Nephron progenitor cell (in vitro differentiated cells): ENCODE measurements around the gene ENPP1.

Experiments used
- DNase-seq: peaks from one replicate; pipeline ENCODE4 v3.0.0; 2021
- H3K27ac Mint-ChIP-seq: 2 replicates; pipeline ENCODE4 v1.8.0; 2021; ENCODE audit warnings: mild to moderate bottlenecking, moderate library complexity, mixed read lengths
- H3K27me3 Mint-ChIP-seq: 2 replicates; pipeline ENCODE4 v1.8.0; 2021; ENCODE audit warnings: mild to moderate bottlenecking, low read depth, mixed read lengths; ENCODE audit not compliant: poor library complexity
- H3K36me3 Mint-ChIP-seq: 2 replicates; pipeline ENCODE4 v1.8.0; 2021; ENCODE audit warnings: low read depth, mixed read lengths
- H3K4me1 Mint-ChIP-seq: 2 replicates; pipeline ENCODE4 v1.8.0; 2021; ENCODE audit warnings: mixed read lengths
- H3K4me3 Mint-ChIP-seq: 2 replicates; pipeline ENCODE4 v1.8.0; 2021; ENCODE audit warnings: mild to moderate bottlenecking, moderate library complexity, mixed read lengths
- H3K9me3 Mint-ChIP-seq: 2 replicates; pipeline ENCODE4 v1.8.0; 2021; ENCODE audit warnings: mild to moderate bottlenecking, moderate library complexity, mixed read lengths
- TF ChIP-seq, protein P1 (sequence below): fragments of 200-600 bp; sonication (generic); IDR thresholded peaks from 2 replicates; pipeline ENCODE4 v1.5.0; 2021; ENCODE audit warnings: antibody characterized with exemption

ENPP1 gene

DNA sequence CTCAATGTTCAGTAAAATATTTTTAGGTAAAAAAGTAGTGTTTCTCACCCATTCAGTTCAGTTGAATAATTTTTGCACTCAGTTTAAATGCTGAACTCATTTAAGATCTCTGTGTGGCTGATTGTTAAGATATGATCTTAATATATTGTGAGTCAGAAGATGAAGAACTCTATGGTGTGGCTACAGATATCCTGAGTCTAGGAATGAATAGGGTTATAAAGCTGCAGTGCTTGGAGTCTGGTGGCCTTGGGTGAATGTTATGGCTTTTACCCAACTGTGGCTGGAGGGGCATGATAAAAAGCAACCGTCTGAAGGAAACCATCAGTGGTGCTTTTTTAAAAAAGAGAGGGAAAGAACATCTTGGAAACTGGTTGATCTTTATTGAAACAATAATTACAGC lies 77.4 kb downstream of the ENPP1 start:
- H3K36me3 Mint-ChIP-seq: peaks cover 24% of the 10 kb centered on the region
- TF ChIP-seq, protein P1, sequence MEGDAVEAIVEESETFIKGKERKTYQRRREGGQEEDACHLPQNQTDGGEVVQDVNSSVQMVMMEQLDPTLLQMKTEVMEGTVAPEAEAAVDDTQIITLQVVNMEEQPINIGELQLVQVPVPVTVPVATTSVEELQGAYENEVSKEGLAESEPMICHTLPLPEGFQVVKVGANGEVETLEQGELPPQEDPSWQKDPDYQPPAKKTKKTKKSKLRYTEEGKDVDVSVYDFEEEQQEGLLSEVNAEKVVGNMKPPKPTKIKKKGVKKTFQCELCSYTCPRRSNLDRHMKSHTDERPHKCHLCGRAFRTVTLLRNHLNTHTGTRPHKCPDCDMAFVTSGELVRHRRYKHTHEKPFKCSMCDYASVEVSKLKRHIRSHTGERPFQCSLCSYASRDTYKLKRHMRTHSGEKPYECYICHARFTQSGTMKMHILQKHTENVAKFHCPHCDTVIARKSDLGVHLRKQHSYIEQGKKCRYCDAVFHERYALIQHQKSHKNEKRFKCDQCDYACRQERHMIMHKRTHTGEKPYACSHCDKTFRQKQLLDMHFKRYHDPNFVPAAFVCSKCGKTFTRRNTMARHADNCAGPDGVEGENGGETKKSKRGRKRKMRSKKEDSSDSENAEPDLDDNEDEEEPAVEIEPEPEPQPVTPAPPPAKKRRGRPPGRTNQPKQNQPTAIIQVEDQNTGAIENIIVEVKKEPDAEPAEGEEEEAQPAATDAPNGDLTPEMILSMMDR: no peak
- DNase-seq: no peak
- no peaks in the 10 kb centered on the region for H3K27me3 Mint-ChIP-seq
- no peaks in the 10 kb centered on the region for H3K4me1 Mint-ChIP-seq
- no peak overlapping the region for H3K4me3 Mint-ChIP-seq
- peaks cover 3% of the 10 kb centered on the region for H3K9me3 Mint-ChIP-seq
- no peak overlapping the region for H3K27ac Mint-ChIP-seq

DNA sequence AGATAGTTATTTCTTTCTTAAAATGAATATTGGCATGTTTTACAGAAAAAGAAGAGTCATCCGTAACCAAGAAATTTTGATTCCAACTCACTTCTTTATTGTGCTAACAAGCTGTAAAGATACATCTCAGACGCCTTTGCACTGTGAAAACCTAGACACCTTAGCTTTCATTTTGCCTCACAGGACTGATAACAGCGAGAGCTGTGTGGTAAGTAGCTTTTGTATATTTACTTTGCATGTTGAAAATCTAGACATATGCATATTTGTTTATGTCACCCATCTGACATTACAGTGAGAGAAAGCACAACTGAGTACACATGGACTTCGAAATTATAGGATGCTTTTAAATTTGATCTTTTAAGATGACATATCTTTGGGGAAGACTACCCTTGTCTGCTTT lies 78.7 kb downstream of the ENPP1 start:
- no peaks in the 10 kb centered on the region for H3K27me3 Mint-ChIP-seq
- peaks cover 19% of the 10 kb centered on the region for H3K36me3 Mint-ChIP-seq
- H3K27ac Mint-ChIP-seq: no peak overlapping the region
- TF ChIP-seq, protein P1: no peak
- H3K4me1 Mint-ChIP-seq: no peaks in the 10 kb centered on the region
- H3K4me3 Mint-ChIP-seq: no peak overlapping the region
- peaks cover 3% of the 10 kb centered on the region for H3K9me3 Mint-ChIP-seq
- DNase-seq: no peak

DNA sequence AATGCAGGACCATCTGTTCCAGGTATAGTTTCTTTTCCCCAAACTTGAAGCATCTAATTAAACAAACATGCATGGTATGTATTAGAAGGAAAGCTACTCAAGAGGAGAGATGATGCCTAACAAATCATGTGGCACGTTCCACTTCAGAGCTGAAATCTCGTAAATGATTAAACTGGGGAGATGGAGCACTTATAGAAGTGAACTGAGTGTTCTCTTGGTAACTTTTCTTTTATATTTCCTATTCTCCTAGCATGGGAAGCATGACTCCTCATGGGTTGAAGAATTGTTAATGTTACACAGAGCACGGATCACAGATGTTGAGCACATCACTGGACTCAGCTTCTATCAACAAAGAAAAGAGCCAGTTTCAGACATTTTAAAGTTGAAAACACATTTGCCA lies 82.3 kb downstream of the ENPP1 start:
- Mint-ChIP-seq H3K4me1 (no peaks in the 10 kb centered on the region), H3K27me3 (no peaks in the 10 kb centered on the region), H3K9me3 (peaks cover 3% of the 10 kb centered on the region), H3K27ac (no peak overlapping the region), H3K36me3 (peaks cover 19% of the 10 kb centered on the region), H3K4me3 (no peak overlapping the region)
- DNase-seq: no peak
- TF ChIP-seq, protein P1: no peak

GRCh38 chr6:131893198-131893597 lies 85.4 kb downstream of the ENPP1 start:
- DNase-seq: no peak
- H3K9me3 Mint-ChIP-seq: peaks cover 12% of the 10 kb centered on the region
- peaks cover 15% of the 10 kb centered on the region for H3K36me3 Mint-ChIP-seq
- H3K4me3 Mint-ChIP-seq: no peak overlapping the region
- TF ChIP-seq, protein P1: no peak
- H3K27ac Mint-ChIP-seq: no peak overlapping the region
- no peaks in the 10 kb centered on the region for H3K27me3 Mint-ChIP-seq
- no peaks in the 10 kb centered on the region for H3K4me1 Mint-ChIP-seq

DNA sequence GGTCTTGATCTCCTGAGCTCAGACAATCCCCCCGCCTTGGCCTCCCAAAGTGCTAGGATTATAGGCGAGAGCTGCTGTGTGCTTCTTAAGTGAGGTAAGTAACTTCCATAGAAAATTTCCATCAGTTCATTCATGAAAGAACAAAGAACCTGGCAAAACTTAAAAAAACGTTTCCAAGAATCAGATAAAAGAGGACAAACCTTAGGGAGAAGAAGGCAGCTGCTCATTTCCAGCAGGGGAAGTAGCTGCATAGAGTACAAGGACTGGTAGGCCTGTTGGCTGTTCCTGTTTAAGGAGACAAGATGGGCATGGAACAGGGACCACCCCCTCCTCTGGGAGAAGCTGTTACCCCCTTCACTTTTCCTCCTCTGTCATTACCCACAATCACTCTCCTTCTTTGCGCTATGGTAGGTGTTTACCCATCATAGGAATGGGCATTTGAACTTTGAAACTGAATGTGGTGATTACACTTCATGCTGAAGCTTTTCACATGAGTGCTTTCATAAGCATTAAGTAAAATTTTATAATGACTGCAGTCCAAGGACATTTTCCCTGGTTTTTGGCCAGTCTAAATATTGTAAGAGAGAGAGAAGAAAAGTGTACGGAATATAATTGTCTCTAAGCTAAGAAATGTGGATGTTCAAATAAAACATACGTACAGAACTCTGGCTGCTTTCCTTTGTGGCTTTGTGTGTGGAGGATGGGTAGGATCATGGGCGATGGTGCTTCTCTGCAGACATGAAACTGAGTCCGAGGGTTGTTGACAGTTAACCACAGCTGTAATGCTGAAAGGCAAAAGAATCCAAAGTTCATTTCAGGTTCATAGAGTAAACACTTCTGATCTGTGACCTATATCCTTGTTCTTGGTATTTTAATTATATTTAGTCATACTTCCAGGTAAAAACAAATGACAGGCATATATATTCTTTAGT lies 86.9 kb downstream of the ENPP1 start:
- TF ChIP-seq, protein P1: no peak

GRCh38 chr6:131897050-131897435 lies 89.2 kb downstream of the ENPP1 start:
- Mint-ChIP-seq H3K27me3 (peaks cover 20% of the 10 kb centered on the region), H3K4me1 (no peaks in the 10 kb centered on the region), H3K27ac (no peak overlapping the region), H3K36me3 (no peaks in the 10 kb centered on the region), H3K4me3 (no peak overlapping the region), H3K9me3 (peaks cover 25% of the 10 kb centered on the region)
- TF ChIP-seq, protein P1: no peak
- DNase-seq: no peak

More for the DNA sequence above, 86.9 kb downstream of the ENPP1 start:
- Mint-ChIP-seq H3K27me3 (no peaks in the 10 kb centered on the region), H3K36me3 (peaks cover 4% of the 10 kb centered on the region), H3K27ac (no peak overlapping the region), H3K4me3 (no peak overlapping the region), H3K9me3 (peaks cover 25% of the 10 kb centered on the region), H3K4me1 (no peaks in the 10 kb centered on the region)
- no peak for DNase-seq
